Vagina (tissue), 2 donors: Measurements from ENCODE around the gene TMPRSS2.

Experiments used
- POLR2A ChIP-seq, 2 donors: fragments of 450-650 bp; IDR thresholded peaks; one replicate each; pipeline ENCODE4 v1.6.1; 2017; ENCODE audit warnings: antibody characterized with exemption in 2 of 2, mild to moderate bottlenecking in 2 of 2, moderate library complexity in 2 of 2
- TF ChIP-seq, protein P1 (sequence below), 3 experiments: fragments of 450-650 bp in 2 of 3; fragments of 200-600 bp in 1 of 3; sonication (generic) in 1 of 3; IDR thresholded peaks; one replicate each; pipeline ENCODE4 v1.5.1; 2017 to 2019; ENCODE audit warnings: antibody characterized with exemption in 3 of 3, mild to moderate bottlenecking in 2 of 3, moderate library complexity in 2 of 3

DNA sequence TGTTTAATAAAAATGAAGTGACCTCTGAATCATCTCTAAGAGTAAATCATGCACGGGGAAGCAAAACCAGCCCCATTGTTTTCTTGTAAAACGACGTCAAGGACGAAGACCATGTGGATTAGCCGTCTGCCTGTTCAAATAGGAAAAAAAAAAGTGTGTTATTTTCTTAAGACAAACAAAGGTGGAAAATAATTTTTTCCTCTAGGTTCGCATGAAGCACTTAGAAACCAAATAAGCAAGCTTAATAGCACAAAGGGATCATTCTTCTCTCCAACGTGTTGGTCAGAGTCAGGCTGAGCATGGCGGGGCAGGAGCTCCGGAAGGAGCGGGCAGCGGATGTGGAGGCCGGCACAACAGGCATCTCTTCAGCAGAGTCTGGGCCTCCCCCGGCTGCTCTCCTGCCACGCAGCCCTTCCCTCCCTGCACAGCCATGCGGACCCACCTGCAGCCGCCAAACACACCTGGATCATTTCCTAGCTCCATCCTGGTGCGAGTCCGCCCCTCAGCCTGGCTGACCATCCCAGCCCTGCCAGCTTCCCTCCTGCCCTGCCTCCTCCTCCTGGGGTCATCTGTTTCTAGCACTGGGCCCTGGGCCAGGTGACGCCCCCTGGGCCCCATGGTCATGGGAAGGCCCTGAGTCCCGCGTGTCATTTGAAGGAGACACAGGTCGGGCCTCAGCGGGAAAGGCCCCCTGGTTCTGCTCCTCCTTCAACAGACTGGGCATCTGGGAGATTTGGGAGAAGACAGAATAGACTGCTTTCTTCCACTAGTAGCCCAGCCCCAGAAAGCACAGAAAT is 41.7 kb downstream of the TMPRSS2 start:
- no peak for TF ChIP-seq POLR2A (IDR thresholded peaks at IDR 0.05)
- TF ChIP-seq, protein P1, sequence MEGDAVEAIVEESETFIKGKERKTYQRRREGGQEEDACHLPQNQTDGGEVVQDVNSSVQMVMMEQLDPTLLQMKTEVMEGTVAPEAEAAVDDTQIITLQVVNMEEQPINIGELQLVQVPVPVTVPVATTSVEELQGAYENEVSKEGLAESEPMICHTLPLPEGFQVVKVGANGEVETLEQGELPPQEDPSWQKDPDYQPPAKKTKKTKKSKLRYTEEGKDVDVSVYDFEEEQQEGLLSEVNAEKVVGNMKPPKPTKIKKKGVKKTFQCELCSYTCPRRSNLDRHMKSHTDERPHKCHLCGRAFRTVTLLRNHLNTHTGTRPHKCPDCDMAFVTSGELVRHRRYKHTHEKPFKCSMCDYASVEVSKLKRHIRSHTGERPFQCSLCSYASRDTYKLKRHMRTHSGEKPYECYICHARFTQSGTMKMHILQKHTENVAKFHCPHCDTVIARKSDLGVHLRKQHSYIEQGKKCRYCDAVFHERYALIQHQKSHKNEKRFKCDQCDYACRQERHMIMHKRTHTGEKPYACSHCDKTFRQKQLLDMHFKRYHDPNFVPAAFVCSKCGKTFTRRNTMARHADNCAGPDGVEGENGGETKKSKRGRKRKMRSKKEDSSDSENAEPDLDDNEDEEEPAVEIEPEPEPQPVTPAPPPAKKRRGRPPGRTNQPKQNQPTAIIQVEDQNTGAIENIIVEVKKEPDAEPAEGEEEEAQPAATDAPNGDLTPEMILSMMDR (IDR thresholded peaks at IDR 0.05) = no peak
